Activated gamma-delta T cell (primary cell): ENCODE data around the gene ARPC2.
"Not testable (repeated sequence)": the region's sequence is repeated elsewhere in the genome, so short reads cannot be mapped to it uniquely, and the experiment has no call there.

Experiments
- DNase-seq: peaks from one replicate; lab custom pipeline; 2025; lab: John Stamatoyannopoulos, UW
- total RNA-seq, 2 donors: gene quantifications; one replicate each; lab custom pipeline; 2026; lab: John Stamatoyannopoulos, UW

Gene ARPC2
- total RNA-seq: 416 to 553 reads per million in 2 donors

GRCh38 chr2:218216674-218217359, at the start of gene ARPC2:
Gene ARPC2 (plus strand): TSS chr2:218217189. CDS start chr2:218217471, 282 bp downstream.
- DNase-seq: peak; percentile 96

GRCh38 chr2:218168016-218168415, 49.0 kb upstream of the ARPC2 start:
- DNase-seq: no peak

- DNase-seq: no peak
Measured at GRCh38 chr2:218168635-218169462, 48.1 kb upstream of the ARPC2 start.

GRCh38 chr2:218169757-218170546, 47.0 kb upstream of the ARPC2 start:
- DNase-seq: no peak

GRCh38 chr2:218171744-218172143, 45.2 kb upstream of the ARPC2 start:
- not testable (repeated sequence) for DNase-seq

- DNase-seq: no peak
Measured at GRCh38 chr2:218172845-218173244, 44.1 kb upstream of the ARPC2 start.

GRCh38 chr2:218179782-218180181, 37.2 kb upstream of the ARPC2 start:
- DNase-seq: no peak

- no peak for DNase-seq
Measured at GRCh38 chr2:218180467-218181114, 36.4 kb upstream of the ARPC2 start.

- no peak for DNase-seq
Measured at GRCh38 chr2:218184331-218184730, 32.7 kb upstream of the ARPC2 start.

- DNase-seq: no peak
Measured at GRCh38 chr2:218186355-218186766, 30.6 kb upstream of the ARPC2 start.

- no peak for DNase-seq
Measured at GRCh38 chr2:218186876-218187275, 30.1 kb upstream of the ARPC2 start.

GRCh38 chr2:218187296-218188015, 29.5 kb upstream of the ARPC2 start:
- DNase-seq: no peak

GRCh38 chr2:218188528-218188927, 28.5 kb upstream of the ARPC2 start:
- no peak for DNase-seq

GRCh38 chr2:218192902-218193430, 24.0 kb upstream of the ARPC2 start:
- no peak for DNase-seq

GRCh38 chr2:218193701-218194100, 23.3 kb upstream of the ARPC2 start:
- DNase-seq: no peak

- no peak for DNase-seq
Measured at GRCh38 chr2:218194880-218195279, 22.1 kb upstream of the ARPC2 start.

- no peak for DNase-seq
Measured at GRCh38 chr2:218196974-218197373, 20.0 kb upstream of the ARPC2 start.

GRCh38 chr2:218202266-218202665, 14.7 kb upstream of the ARPC2 start:
- no peak for DNase-seq

- no peak for DNase-seq
Measured at GRCh38 chr2:218209078-218209477, 7.9 kb upstream of the ARPC2 start.

GRCh38 chr2:218214116-218214515, 2.9 kb upstream of the ARPC2 start:
- no peak for DNase-seq

GRCh38 chr2:218216336-218216673, 684 bp upstream of the ARPC2 start:
- no peak for DNase-seq
